Parathyroid adenoma (tissue), 2 donors: Measurements from ENCODE around the gene ACADS.
"Not testable (repeated sequence)": the region's sequence is repeated elsewhere in the genome, so short reads cannot be mapped to it uniquely, and the experiment has no call there.

Experiments
- H2AFZ ChIP-seq: fragments of 300-600 bp; sonication (generic); one replicate; pipeline ENCODE4 v1.7.0; 2017; ENCODE audit warnings: antibody characterized with exemption, mild to moderate bottlenecking
- H3K27ac ChIP-seq: fragments of 300-600 bp; sonication (generic); one replicate; pipeline ENCODE4 v1.7.0; 2017
- H3K27me3 ChIP-seq: fragments of 300-600 bp; sonication (generic); one replicate; pipeline ENCODE4 v1.7.0; 2017; ENCODE audit warnings: low read length; ENCODE audit not compliant: control insufficient read depth, insufficient read depth
- H3K36me3 ChIP-seq: fragments of 300-600 bp; sonication (generic); one replicate; pipeline ENCODE4 v1.7.0; 2017; ENCODE audit warnings: low read length; ENCODE audit not compliant: control insufficient read depth, insufficient read depth
- H3K4me1 ChIP-seq: fragments of 300-600 bp; sonication (generic); one replicate; pipeline ENCODE4 v1.7.0; 2017; ENCODE audit warnings: control low read depth
- H3K4me2 ChIP-seq: fragments of 300-600 bp; sonication (generic); one replicate; pipeline ENCODE4 v1.7.0; 2017; ENCODE audit warnings: low read length
- H3K4me3 ChIP-seq: fragments of 300-600 bp; sonication (generic); one replicate; pipeline ENCODE4 v1.7.0; 2017; ENCODE audit warnings: low read depth, low read length
- H3K79me2 ChIP-seq: fragments of 300-600 bp; sonication (generic); one replicate; pipeline ENCODE4 v1.7.0; 2017; ENCODE audit warnings: control low read depth
- H3K9ac ChIP-seq: fragments of 300-600 bp; sonication (generic); one replicate; pipeline ENCODE4 v1.7.0; 2017; ENCODE audit warnings: mild to moderate bottlenecking
- H3K9me3 ChIP-seq: fragments of 300-600 bp; sonication (generic); one replicate; pipeline ENCODE4 v1.7.0; 2017; ENCODE audit warnings: low read length; ENCODE audit not compliant: control insufficient read depth
- CTCF ChIP-seq: fragments of 300-600 bp; sonication (generic); IDR thresholded peaks from one replicate; pipeline ENCODE4 v1.7.0; 2017; ENCODE audit warnings: antibody characterized with exemption, mild to moderate bottlenecking
- donor health status: primary hyperparathyroidism.

The ACADS gene

DNA sequence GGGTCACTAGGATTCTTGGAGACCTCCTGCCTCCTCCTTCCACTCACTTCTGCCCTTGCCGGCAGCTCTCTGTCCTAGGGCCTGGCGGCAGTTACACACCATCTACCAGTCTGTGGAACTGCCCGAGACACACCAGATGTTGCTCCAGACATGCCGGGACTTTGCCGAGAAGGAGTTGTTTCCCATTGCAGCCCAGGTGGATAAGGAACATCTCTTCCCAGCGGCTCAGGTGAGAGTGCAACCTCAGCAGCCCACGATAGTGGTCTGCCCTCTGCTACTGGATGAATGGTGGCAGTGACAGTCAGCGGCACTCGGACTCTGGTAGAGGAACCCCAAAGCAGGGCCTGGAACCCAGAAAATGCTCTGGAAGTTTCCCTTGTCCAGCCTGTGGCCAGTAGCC is 1.3 kb downstream of the ACADS start:
- no peak overlapping the region for H3K27ac ChIP-seq
- no peak overlapping the region for H3K4me3 ChIP-seq
- no peak overlapping the region for H3K9ac ChIP-seq
- no peaks in the 10 kb centered on the region for H3K27me3 ChIP-seq
- no peaks in the 10 kb centered on the region for H3K79me2 ChIP-seq
- H3K36me3 ChIP-seq: no peaks in the 10 kb centered on the region
- H3K9me3 ChIP-seq: no peaks in the 10 kb centered on the region
- H3K4me1 ChIP-seq: no peaks in the 10 kb centered on the region
- H3K4me2 ChIP-seq: no peak overlapping the region
- no peak for TF ChIP-seq CTCF
- H2AFZ ChIP-seq: no peak overlapping the region

GRCh38 chr12:120732198-120732597 is 6.6 kb downstream of the ACADS start:
- H3K79me2 ChIP-seq, H3K27ac ChIP-seq, H3K36me3 ChIP-seq, H3K4me2 ChIP-seq, H3K4me1 ChIP-seq, H3K9me3 ChIP-seq, H3K27me3 ChIP-seq, H2AFZ ChIP-seq, H3K9ac ChIP-seq, H3K4me3 ChIP-seq: not testable (repeated sequence)

DNA sequence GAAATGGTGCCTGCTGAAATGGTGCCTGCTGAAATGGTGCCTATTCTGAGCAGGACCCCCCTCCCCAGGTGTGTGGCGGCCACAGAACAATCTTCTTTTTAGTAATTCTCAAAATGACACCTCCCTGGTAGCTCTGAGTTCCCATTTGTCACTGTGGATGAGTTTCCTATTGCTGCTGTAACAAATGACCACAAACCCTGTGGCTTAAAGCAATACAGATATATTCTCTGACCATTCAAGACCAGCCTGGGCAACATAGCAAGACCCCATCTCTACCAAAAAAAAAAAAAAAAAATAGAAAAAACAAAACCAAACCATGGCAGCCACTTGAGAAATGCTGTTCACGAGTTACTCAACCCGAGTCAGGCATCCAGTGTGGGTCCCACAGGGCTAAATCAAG is 7.9 kb downstream of the ACADS start:
- no peak for TF ChIP-seq CTCF
- no peaks in the 10 kb centered on the region for H3K36me3 ChIP-seq
- no peaks in the 10 kb centered on the region for H3K9me3 ChIP-seq
- no peak overlapping the region for H3K4me2 ChIP-seq
- H2AFZ ChIP-seq: no peak overlapping the region
- H3K4me1 ChIP-seq: no peaks in the 10 kb centered on the region
- H3K79me2 ChIP-seq: no peaks in the 10 kb centered on the region
- H3K27ac ChIP-seq: no peak overlapping the region
- no peaks in the 10 kb centered on the region for H3K27me3 ChIP-seq
- no peak overlapping the region for H3K4me3 ChIP-seq
- H3K9ac ChIP-seq: no peak overlapping the region

GRCh38 chr12:120734210-120734609 is 8.6 kb downstream of the ACADS start:
- H3K4me3 ChIP-seq: no peak overlapping the region
- H3K9ac ChIP-seq: no peak overlapping the region
- H3K27ac ChIP-seq: no peak overlapping the region
- no peaks in the 10 kb centered on the region for H3K4me1 ChIP-seq
- H3K27me3 ChIP-seq: no peaks in the 10 kb centered on the region
- no peak overlapping the region for H2AFZ ChIP-seq
- H3K79me2 ChIP-seq: no peaks in the 10 kb centered on the region
- no peak for TF ChIP-seq CTCF
- no peaks in the 10 kb centered on the region for H3K36me3 ChIP-seq
- no peaks in the 10 kb centered on the region for H3K9me3 ChIP-seq
- H3K4me2 ChIP-seq: no peak overlapping the region

DNA sequence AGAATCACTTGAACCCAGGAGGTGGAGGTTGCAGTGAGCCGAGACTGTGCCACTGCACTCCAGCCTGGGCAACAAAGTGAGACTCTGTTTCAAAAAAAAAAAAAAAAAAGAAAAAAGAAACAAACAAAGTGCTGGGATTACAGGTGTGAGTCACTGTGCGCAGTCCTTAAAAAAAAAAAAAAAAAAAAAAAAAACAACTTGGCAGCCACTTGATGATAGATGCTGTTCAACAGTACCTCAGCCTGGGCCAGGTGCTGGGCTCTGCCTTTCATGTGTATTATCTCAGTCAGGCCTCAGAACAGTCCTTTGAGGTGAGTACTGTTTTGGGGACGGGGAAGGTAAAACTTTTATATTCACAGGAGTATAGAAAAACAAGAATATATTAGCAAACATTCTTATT is 9.6 kb downstream of the ACADS start:
- Histone ChIP-seq H3K27me3 (no peaks in the 10 kb centered on the region), H3K4me2 (no peak overlapping the region), H3K79me2 (no peaks in the 10 kb centered on the region), H3K9me3 (no peaks in the 10 kb centered on the region), H2AFZ (no peak overlapping the region), H3K9ac (no peak overlapping the region), H3K36me3 (no peaks in the 10 kb centered on the region), H3K4me3 (no peak overlapping the region), H3K27ac (no peak overlapping the region), H3K4me1 (no peaks in the 10 kb centered on the region)
- TF ChIP-seq CTCF: no peak
